ENCODE results near the gene GPC3.
"Not testable (repeated sequence)": the region's sequence is repeated elsewhere in the genome, so short reads cannot be mapped to it uniquely, and the experiment has no call there.

Gene GPC3

GRCh38 chrX:133985164-133985966, at the start of gene GPC3:
GPC3 (minus strand) TSS chrX:133985594.
- no peak for DNase-seq (ENCODE audit: low read depth in 1 of 2, low spot score in 1 of 2)

- no peak for DNase-seq (ENCODE audit: low read depth in 1 of 2, low spot score in 1 of 2)
Measured at GRCh38 chrX:134032441-134032840, 47.0 kb upstream of the GPC3 start.

- DNase-seq (ENCODE audit: low read depth in 1 of 2, low spot score in 1 of 2): peak in 1 of 2 donors; percentile 11
Measured at GRCh38 chrX:134026565-134027311, 41.3 kb upstream of the GPC3 start.

- DNase-seq (ENCODE audit: low read depth in 1 of 2, low spot score in 1 of 2): no peak
Measured at GRCh38 chrX:134025986-134026545, 40.7 kb upstream of the GPC3 start.

GRCh38 chrX:134024686-134025377, 39.4 kb upstream of the GPC3 start:
- no peak for DNase-seq (ENCODE audit: low read depth in 1 of 2, low spot score in 1 of 2)

DNA sequence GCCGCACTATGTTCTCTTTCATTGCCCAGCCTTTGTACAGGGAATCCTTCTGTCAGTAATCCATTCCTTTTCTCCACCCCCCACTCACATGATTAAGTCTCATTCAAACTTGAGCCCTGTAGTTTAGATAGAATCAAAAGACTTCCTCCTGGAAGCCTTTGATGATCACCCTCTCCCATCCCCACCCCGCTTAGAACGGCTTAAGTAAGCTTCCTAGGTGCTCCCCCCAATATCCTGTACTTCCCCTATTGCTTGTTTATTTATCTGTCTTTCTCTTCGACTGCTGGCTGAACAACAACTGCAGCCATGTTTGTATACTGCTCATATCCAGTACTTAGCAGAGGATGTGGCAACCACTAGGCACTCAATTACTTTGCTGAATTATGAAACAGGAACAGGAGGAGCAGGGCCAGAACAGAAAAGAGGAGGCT, 38.5 kb upstream of the GPC3 start:
- DNase-seq (ENCODE audit: low read depth in 1 of 2, low spot score in 1 of 2): no peak

DNA sequence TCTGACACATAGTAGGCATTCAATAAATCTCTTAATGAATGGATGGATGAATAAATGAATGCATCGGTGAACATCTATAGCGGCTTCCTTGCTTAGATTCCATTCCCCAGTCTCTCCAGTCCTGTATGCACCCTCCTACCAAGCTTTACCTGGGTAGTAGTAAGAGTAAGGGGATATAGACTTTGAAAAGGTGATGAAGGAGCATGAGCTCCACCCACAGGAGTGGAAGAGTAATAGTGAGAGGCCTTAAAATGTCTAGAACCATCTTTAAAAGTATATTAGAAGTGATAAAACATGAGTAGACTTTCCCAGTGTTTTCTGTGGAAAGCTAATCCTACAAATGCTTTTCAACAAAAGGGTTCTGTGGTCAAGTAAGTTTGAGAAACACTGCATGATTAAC, 35.5 kb upstream of the GPC3 start:
- no peak for DNase-seq (ENCODE audit: low read depth in 1 of 2, low spot score in 1 of 2)

DNA sequence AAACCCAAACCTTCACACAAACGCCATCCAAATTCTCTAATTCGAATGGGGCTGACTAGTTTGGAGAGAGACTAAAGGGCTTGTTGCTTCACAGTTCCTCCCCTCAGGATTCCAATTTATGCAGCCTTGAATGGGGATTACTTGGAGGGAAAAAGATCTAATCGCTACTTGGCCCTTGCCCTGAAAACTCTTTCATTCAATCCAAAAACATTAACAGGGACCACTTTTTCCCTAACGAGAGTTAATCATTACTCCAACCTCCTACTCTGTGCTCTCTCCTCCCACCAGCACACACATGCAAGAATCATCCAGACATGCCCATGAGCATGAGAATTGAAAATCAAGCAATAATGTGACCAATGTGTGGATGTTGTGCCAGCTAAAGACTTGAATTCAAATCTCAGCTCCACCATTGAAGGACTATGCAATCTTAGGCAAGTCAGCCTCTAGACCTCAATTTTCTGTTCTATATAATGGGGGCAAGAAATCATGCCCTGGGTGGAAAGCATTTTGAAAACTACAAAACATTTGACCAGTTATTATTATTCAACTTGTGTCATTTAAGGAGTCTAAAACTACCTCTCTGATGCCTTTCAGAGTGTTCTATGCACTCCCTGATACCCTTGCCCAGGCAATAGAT, 34.3 kb upstream of the GPC3 start:
- no peak for DNase-seq (ENCODE audit: low read depth in 1 of 2, low spot score in 1 of 2)

DNA sequence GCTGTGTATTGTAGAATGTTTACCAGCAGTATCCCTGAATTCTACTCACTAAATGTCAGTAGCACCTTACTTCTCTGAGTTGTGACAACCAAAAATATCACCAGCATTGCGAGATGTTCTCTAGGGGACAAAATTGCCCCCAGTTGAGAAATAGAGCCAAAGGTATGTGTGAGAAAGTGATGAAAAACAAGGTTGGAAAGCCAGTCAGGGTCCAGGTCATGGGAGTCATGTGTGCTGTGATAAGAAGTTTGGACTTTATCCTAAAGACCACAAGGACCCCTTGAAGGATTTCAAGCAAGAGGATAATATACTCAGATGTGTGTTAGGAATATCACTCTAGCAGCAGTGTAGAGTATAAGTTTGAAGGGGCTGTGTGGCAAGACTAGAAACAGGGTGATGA, 30.9 kb upstream of the GPC3 start:
- not testable (repeated sequence) for DNase-seq (ENCODE audit: low read depth in 1 of 2, low spot score in 1 of 2)

- DNase-seq (ENCODE audit: low read depth in 1 of 2, low spot score in 1 of 2): not testable (repeated sequence)
Measured at GRCh38 chrX:134015510-134015909, 30.1 kb upstream of the GPC3 start.

GRCh38 chrX:134013524-134013923, 28.1 kb upstream of the GPC3 start:
- DNase-seq (ENCODE audit: low read depth in 1 of 2, low spot score in 1 of 2): no peak

DNA sequence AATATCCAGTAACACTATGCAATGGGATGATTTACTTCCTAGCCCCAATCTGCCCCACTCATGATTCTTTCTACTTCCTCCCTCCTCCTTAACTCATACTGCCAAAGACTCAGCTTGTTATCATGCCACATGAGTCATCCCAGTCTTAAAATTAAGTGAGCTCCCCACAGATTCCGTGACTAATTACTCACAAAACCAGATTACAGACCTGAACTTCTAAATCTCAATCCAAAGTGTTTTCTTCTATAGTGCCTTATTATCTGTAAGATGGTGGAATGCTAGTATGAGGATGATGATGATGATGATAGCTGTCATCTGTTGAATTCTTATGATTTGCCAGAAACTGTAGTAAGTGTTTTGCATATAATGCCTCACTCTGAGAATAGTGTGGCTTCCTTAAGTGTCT, 27.7 kb upstream of the GPC3 start:
- no peak for DNase-seq (ENCODE audit: low read depth in 1 of 2, low spot score in 1 of 2)

DNA sequence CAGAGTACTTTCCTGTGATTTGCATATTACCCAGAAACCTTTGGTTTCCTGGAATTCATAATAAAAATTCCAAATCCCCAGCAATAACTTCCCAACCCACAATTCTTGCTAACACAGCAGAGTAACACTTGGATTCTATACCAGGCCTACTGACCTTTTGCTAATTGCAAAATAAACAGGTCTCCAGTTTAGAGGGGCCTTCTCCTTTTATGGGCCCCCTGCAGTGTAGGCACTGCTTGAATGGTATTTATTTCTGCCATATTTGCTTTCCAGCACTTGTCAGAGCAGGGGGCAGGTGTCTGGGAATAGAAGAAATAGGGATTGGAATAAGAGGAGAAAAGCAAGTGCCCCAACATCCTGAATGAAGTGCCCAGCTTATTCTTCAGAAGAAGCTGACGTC, 25.3 kb upstream of the GPC3 start:
- no peak for DNase-seq (ENCODE audit: low read depth in 1 of 2, low spot score in 1 of 2)

DNA sequence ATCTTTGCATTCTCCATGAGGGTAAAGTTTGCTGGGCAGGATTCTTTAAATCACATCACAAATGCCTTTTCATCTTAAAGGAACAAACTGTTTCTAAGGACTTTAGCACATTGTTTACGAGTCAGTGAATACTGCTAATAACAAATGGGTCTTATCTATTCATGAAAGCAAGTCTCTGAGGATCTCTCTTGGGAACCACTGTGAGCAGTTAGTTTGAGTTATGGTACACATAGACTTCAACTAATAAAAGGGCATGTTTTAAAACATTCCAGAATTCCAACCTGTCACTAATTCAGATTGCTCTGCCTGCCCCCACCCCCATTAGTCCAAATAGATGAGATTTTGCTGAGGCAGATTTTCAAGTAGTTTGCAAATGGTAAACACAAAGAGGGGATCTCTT, 22.3 kb upstream of the GPC3 start:
- no peak for DNase-seq (ENCODE audit: low read depth in 1 of 2, low spot score in 1 of 2)

- DNase-seq (ENCODE audit: low read depth in 1 of 2, low spot score in 1 of 2): no peak
Measured at GRCh38 chrX:134006484-134007161, 21.2 kb upstream of the GPC3 start.

GRCh38 chrX:134004084-134004483, 18.7 kb upstream of the GPC3 start:
- no peak for DNase-seq (ENCODE audit: low read depth in 1 of 2, low spot score in 1 of 2)

DNA sequence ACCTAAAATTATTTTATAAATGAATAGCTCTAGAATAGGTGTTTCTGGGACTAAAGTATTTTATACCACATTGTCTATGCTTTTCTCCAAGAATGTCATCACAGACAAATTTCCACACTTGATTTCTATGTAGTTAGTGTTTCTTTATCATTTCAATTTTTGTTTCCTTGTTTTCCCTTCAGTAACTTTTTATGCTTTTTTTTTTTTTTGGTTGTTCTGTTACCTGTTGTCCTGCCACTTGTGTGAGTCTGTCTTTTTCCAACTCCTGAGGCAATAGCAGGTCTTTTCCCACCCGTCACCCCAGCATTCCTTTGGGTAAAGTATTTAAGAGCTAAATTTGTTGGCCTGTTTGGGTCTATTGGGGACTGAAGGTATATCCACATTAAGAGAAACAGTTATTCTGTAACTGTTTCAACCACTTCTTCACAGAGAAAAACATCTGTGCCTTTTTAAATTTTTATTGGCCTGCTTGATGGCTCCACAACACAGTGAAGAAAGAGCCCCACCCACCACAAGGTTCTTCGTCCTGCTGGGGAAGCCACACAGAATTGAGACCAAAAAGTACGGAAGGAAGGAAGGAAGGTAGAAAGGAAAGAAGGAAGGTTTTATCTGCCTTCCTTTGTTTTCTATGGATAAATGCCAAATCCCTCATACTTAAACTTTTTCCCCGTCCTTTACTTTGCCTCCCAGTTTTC, 17.7 kb upstream of the GPC3 start:
- no peak for DNase-seq (ENCODE audit: low read depth in 1 of 2, low spot score in 1 of 2)

- DNase-seq (ENCODE audit: low read depth in 1 of 2, low spot score in 1 of 2): no peak
Measured at GRCh38 chrX:134000260-134001245, 15.2 kb upstream of the GPC3 start.
